Stimulated activated naive CD4-positive, alpha-beta T cell (primary cell): Measurements from ENCODE around the gene LRRC43.
A peak's percentile ranks its signal among the peaks of the same experiment; 100 is the strongest.
"Not testable (repeated sequence)": the region's sequence is repeated elsewhere in the genome, so short reads cannot be mapped to it uniquely, and the experiment has no call there.

Experiments used
- DNase-seq, 6 experiments: peaks; one replicate each; lab custom pipeline; 2025; lab: John Stamatoyannopoulos, UW

LRRC43 gene

DNA sequence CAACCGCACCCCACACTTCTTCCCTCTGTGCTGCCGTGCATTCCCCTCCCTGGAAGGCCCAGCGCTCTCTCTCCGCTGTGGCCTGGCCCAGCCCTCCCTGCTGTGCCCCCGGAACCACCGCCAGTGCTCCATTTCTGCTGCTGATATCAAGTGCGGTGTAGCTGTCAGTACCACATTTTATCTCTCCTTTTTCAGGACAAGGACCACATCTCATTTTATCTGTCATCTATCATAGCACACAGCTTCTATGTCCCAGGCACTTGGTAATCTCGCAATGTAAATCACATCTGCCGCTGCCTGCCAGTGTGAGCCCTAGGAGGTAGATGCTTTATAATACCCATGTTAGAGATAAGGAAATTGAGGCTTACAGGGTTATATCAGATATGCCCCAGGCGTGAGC, 27.2 kb upstream of the LRRC43 start:
- no peak for DNase-seq

DNA sequence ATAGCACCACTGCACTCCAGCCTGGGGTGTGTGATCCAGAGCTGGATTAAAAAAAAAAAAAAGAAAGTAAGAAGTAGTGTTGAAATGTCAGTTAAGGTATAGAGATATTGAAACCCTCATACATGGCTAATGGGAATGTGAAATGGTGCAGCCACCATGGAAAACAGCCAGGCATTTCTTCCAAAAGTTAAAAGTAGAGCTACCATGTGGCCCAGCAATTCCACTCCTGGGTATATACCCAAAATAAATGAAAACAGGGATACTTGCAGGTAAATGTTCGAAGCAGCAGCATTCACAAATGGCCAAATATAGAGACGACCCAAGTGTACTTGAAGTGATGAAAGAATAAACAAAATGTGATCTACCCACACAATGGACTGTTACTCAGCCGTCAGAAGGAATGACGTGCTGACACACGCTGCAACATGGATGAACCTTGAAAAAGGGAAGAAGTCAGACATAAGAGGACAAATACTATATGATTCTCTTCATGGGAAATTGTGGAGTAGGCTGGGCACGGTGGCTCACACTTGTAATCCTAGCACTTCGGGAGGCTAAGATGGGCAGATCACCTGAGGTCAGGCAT, 24.1 kb upstream of the LRRC43 start:
- no peak for DNase-seq

DNA sequence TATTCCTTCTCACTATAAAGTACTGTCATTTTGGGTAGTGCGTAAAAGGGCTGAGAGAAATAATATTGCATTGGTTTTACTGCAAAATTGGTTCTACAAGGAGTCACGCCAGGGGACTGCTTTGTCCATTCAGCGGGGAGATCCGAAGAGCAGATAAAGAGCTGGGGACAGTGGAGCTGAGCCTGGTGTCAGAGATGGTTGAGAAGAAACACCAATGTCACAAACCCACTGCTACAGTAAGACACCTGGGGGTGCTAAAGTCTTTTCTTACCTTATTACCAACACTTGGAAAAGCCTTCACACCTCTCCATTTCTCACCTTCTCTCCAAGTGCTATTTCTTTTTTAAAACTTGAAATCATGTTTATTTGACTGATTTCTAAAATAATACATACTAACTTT, 23.0 kb upstream of the LRRC43 start:
- no peak for DNase-seq

DNA sequence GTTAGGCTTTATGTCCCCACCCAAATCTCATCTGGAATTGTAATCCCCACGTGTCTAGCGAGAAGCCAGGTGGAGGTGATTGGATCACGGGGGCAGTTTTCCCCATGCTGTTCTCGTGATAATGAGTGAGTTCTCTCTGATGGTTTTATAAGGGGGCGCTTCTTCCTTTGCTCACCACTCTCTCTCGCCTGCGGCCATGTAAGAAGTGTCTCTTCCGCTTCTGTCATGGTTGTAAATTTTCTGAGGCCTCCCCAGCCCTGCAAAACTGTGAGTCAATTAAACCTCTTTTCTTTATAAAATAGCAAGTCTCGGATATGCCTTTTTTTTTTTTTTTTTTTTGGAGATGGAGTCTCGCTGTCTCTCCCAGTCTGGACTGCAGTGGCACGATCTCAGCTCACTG, 22.2 kb upstream of the LRRC43 start:
- no peak for DNase-seq

DNA sequence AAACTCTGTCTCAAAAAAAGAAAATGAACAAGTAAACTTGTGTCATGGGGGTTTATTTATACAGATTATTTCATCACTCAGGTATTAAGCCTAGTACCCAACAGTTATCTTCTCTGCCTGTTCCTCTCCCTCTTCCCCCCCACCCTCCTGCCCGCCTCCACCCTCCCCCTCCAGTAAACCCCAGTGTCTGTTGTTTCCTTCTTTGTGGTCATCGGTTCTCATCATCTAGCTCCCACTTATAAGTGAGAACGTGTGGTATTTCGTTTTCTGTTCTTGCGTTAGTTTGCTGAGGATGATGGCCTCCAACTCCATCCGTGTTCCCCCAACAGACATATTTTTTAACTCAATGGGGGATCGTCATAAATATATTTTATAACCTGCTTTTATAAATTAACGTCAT, 21.2 kb upstream of the LRRC43 start:
- DNase-seq, result no peak

DNA sequence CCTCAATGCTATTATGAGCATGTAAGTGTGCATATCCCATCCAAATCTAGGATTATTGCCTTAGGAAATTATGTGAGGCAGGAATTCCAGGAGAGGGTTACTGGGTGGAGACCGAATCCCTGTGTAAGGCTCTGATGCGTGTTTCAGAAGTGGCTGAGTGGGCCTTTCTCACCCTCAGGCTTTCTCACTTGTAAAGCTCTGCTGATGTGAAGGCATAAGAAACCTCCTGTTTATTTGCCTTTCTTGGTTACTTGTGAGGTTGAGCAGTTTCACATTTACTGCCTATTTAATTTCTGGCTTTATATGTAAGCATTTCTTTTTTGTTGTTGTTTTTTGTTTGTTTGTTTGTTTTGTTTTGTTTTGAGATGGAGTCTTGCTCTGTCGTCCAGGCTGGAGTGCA, 19.9 kb upstream of the LRRC43 start:
- no peak for DNase-seq

DNA sequence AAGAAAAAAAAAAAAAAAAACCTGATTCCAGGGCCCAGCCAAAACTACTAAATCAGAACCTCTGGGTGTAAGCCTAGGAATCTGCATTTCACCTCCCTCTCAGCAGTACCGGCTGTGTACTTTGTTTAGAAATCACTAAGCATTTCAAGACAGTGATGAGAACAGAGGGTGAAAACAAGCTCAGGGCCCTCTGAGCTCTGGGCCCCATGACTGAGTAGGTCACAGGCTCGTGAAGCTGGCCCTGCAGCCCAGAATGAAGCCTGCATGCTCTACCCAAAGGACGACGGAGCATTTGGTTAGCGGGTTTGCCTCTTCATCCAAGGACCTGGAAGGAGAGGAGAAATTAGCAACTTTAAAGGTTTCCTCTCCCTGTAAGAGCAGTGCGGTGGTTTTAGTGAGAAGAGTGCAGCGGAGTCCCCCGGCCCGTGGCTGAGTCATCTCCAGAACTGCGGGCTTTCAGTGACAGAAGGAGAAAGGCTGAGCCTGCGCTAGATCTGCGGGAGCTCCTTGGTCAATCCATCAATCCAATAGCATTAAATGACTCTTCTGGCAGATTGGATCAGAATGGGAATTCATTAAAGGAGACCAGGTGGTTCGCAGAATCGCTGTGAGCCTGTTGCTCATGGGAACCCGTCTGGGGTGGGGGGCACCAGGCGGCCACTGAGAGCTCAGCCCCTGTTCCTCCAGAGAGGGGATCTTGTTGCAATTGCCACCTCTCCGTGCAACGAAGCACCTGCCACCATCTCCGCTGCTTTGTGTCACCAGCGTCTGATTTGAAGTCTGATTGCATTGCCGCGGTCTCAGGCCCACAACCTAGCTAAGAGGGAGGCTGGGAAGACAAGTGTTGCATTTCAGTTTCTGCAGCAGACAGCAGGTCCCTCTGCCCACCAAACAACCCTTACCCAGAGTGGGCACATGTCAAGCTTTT, 16.2 kb upstream of the LRRC43 start:
- no peak for DNase-seq

DNA sequence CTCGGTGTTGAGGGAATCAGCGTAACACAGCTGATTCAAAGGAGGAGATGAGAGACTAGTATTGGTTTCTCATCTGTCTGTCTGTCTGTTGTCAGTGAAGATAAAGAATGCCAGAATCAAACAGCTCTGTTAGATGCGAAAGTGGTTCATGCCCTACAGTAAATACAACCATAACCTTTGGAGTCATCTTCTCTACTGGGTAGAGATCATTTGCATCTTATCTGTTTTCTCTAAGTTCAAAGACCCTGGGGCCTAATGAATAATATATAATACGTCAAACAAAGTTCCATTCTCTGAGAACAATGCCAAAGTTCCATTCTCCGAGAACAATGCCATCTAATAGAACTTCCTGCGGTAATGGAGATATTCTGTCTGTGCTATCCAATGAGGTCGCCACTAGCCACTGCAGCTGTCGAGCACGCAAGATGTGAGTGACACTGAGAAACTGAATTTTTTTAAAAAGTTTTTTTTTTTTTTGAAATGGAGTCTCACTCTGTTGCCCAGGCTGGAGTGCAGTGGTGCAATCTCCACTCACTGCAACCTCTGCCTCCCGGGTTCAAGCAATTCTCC, 15.5 kb upstream of the LRRC43 start:
- no peak for DNase-seq

DNA sequence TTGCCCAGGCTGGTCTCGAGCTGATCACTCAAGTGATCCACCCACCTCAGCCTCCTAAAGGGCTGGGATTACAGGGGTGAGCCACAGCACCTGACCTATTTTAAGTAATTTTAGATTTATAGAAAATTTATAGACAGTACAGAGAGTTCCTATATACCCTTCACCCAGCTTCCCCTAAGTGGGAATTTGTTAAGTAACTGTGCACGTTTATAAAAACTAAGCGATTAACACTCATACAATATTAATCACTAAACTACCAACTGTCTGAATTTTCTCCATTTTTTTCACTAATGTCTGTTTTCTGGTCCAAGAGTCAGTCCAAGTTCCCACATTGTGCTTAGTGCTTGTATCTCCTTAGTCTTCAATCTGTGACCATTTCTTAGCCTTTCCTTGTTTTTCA, 14.4 kb upstream of the LRRC43 start:
- DNase-seq, result no peak

DNA sequence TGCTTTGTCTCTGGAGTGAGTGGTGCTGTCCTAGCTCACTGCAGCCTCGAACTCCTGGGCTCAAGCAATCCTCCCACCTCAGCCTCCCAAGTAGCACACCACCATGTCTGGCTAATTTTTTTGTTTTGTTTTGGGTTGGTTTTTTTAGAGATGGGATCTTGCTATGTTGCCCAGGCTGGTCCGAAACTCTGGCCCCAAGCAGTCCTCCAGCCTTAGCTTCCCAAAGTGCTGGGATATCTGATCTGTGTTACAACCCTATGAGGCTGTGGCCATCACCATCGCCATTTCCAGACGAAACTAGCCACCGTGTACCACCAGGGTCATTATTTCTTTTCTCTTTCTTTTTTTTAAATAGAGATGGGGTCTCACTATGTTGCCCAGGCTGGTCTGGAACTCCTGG, 11.5 kb upstream of the LRRC43 start:
- DNase-seq, result no peak

DNA sequence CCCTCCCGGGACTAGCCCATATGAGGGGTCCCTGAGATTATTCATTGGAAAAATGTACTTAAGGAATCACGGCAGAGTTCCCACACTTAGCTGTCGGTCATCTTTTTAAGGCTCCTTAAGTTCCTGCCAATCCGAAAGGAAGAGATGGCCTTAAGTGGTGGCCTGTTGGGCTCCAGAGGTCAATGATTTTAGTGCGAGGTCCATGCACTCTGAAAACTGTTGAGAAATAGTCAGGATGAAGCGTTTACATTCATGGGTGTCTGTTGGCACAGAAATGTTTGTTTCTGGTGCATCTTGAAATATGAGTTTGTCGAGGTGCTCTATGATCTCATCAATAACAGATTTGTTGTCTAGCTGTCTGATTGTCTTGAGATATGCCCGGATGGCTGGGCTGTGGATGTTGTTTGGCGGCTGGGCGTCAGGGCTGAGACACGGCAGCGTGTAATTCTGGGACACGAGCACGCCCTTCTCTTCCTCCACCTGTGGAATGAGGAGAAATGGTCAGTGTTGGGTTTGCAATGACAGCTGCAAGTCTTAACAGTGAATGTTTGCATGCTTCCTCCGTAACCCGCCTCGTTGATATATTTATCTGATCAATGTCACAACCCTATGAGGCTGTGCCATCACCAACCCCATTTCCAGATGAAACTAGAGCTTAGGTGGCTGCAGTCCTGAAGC, 10.5 kb upstream of the LRRC43 start:
- DNase-seq, result no peak

DNA sequence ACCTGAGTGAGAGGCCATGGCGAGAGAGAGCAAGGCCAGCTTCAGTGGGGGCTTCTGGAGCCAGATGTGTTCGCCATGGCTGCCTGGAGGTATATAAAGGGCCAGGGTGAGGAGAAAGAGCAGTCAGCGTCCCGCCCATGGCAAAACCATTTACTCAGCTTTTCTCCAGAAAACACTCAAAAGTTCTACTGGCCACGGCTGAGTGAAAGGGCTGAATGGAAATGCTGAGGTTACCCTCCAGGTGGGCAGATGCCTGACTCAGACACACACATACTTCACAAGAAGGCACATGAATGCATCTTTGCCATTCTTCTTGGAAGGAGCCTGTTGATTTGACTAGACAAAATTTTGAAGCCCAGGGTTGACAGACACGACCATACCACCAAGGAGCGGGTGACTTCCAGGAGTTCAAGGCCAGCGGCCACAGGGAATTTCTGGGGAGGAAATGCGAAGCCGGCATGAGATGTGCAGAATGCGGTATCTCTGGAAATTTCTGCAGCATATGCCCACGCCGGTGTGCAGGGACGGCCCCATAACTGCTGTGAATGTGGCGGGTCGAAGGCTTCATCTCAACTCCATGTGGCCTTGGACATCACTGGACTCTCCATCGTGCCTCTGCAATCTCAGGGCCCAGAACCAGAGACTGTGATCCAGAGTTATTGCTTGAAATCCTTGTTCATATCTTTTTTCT, 8.6 kb upstream of the LRRC43 start, which contains the start of gene IL31:
IL31 (minus strand) TSS at position 67 of the 691 bp plus-strand sequence; CDS start at position 18, 49 bp downstream.
- no peak for DNase-seq

DNA sequence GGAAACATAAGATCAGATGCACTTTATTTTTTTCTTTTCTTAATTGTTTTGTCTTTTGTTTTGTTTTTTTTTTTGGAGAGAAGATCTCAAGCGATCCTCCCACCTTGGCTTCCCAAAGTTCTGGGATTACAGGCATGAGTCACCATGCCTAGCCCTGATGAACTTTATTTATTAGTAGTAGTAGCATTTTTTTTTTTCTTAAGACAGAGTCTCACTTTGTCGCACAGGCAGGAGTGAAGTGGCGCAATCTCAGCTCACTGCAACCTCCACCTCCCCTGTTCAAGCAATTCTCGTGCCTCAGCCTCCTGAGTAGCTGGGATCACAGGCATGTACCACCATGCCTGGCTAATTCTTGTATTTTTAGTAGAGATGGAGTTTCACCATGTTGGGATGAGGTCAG, 6.5 kb upstream of the LRRC43 start:
- not testable (repeated sequence) for DNase-seq

DNA sequence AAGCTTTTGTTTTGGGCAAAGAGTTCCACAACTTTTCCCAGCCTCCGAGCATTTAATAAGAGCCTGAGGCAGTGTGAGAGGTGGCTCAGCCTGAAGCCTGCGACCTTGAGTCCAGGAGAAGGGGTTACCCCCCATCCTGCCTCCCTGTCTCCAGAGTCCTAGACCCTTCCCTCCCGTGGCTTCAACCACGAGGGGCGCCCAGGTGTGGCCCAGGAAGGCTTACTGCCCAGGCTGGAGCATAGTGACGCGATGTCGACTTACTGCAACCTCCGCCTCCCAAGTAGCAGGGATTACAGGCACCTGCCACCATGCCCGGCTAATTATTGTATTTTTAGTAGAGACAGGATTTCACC, 641 bp downstream of the LRRC43 start:
- no peak for DNase-seq

DNA sequence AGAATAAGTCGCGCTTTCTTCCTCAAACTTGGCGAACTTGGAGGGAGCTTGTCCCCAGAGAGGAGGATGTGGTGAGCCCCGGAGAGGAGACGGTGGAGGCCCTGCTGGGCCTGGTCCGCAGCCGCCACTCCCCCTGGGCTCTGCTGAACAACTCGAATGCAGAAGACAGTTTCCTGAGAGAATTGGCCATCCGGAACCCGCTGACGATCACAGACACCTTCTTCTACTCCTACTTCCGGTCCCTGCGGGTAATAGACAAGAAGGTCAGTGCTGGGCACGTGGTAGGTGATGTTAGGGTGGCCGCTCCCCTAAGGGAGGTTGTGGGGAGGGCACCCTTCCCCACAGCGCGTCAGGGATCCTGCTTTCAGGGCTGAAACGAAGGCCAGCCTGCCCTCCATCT, 1.6 kb downstream of the LRRC43 start:
- no peak for DNase-seq

DNA sequence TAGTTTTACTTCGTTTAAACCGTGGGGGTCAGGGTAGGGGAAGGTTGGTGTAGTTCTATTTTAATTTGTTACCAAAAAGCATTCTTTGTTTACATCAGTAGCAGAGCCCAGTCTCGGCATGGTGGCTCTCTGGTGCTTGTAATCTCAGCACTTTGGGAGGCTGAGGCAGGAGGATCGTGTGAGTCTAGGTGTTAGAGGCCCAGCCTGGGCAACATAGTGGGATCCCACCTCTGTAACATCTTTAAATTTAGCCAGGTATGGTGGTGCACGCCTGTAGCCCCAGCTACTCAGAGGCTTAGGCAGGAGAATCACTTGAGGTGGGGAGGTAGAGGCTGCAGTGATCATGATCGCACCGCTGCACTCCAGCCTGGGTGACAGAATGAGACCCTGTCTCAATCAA, 2.2 kb downstream of the LRRC43 start:
- no peak for DNase-seq

DNA sequence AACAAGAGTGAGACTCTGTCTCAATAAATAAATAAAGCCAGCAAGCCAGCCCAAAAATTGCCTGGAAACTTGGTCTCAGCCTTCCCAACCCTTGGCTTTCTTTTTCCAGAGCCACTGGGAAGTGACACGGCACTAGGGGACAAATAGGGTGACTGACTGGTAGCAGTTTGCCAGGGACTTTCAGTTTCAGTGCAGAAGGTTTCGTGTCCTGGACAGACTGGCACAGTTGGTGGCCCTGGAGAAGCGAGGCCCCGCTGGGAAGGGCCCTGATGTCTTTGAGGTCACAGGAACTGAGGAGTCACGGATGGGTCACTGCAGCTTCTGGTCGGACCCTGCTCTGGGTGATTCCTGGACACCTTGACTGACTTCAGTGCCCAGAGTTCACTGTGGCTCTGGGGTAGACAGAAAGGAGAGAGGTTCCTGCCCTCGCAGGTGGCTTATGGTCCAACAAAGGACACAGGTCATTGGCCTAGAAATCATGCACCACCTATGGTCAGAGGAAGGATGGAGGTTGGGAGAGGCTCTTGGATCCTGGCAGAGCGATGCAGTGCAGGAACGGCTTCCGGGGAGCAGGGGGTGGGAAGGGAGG, 2.7 kb downstream of the LRRC43 start:
- DNase-seq, result no peak

DNA sequence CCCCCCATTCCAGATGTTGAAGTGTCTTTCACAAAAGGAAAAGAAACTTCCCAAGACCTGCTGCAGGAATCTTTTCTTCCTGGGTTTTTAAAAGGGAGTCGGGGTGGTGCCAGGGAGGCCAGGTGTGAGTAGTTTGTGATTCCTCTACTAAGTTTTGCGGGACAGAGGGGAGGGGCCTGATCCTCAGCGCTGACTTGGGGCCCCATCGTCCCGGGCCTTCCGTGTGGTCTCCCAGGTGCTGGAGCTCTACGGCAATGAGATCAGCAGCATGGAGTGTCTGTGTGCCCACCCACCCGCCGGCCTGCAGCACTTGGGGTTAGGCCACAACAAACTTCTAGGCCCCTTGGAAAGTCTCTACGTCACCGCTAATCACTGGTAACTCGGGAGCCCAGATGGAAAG, 4.5 kb downstream of the LRRC43 start:
- DNase-seq, result no peak

DNA sequence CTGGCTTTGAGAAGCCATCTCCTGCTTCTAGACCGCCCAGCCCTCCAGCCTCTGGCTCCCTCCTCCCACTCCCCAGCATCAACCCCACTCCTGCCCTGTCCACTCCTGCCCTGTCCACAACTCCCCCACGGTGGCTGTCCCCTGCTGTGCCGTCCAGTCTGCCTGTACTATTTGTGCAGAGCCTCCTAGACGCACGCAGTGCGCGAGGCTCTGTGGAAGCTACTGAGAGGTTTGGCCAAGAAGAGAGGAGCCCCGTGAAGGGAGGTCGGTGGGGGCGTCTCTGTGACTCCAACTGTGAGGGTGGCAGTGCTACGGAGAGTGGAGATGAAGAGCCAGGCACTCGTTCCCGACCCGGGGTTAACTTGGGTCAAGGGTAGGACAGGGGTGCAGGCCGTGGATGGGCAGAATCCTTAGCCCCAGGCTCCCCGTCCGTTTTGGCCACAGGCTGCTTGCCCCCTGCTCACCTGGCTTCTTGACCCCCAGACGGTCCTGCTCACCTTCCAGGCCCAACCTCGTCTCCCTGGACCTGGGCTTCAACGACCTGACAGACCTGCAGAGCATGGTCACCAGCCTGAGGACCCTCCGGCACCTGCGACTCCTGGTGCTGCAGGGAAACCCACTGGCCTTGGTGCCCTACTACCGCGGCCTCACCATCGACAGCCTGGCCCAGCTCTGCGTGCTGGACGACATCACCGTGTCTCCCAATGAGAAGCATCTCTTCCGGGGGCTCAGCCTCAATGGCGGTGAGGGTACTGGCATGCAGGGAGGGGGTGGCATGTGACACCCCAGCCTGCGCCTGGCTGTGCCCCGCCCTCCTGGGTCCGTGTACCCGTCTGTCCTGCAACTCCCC, 6.9 kb downstream of the LRRC43 start:
- no peak for DNase-seq

DNA sequence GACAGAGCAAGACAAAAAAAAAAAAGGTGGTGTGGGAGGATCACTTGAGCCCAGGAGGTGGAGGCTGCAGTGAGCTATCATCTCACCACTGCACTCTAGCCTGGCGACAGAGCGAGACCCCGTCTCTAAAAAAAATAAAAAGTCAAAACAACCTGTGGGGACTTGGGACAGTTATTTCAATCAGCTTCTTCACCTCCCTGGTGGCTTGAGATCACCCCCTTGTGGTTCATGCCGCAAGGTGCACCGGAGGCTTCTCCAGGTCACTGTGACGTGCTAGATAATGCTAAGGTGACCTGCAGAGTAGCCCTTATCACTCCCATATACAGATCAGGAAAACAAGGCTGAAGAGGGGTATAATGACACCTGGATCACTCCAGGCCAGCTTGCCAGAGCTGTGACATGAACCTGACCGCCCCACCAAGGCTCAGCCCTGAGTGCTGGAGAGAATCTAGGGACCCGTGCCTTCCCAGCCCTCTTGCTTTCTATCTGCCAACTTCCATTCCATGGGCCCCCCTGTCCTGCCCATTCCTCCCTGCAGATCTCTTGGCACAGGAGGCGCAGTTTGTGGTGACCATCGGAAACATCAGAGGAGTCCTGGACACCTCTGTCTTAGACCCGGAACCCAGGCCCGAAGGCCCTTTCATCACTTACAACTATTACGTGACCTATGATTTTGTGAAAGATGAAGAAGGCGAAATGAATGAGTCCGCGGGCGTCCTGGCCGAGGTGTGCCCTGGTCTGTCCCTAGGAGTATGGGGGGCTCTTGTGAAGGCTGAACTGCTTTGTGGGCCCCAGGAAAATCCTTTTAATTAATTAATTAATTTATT, 8.1 kb downstream of the LRRC43 start:
- peak; percentile 33 to 64 (median 44) for DNase-seq
